CD4-positive, alpha-beta T cell treated with Interleukin-6 at 100 ng/mL for 8 hours (primary cell): Measurements from ENCODE around the gene ATP8B4.

Experiments
- DNase-seq: peaks from one replicate; pipeline ENCODE4 v3.0.0-alpha.2; 2020; ENCODE audit warnings: mixed read lengths, low spot score

Gene ATP8B4

DNA sequence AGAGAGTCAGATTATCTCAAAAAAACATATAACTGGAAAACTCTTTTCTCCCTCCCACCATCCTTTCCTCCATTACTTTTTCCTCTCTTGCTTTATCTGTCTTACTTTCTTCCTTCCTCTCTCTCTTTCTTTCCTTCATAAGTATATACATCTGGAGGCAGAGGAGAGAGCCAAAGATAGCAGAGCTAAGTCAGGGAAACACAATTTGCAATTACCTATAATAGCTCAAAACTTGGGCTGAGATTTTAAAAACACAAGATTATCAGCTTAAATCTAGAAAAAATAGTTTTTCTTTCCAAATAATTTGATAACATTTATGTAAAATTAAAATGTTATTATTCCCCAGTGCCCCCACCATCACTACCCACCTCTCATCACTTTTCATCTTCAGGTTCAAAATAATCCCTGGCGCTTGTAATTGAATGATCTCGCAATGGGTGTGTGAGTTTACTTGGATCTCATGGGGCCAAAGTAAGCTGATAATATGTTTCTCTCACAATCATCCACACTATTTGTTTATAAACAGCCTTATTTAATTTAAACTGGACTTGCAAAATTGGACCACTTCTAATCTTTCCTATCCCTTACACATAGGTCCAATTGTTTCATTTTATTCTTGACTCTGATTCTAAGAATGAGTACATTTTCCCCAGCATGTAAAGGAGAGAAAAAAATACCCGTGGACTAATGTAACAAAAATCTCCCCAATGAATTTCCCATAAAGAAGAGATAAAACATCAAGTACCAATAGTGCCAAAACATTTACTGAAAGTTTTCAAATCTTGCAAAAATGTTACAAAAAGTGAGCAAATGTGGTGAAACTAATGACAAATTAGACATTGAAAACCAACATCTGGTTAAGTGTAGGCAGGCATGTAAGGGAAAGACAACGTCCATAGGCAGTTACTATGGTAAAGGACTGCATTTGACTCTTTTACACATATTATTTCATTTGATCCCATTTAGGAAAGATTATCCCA lies 261.2 kb downstream of the ATP8B4 start:
- no peak for DNase-seq

DNA sequence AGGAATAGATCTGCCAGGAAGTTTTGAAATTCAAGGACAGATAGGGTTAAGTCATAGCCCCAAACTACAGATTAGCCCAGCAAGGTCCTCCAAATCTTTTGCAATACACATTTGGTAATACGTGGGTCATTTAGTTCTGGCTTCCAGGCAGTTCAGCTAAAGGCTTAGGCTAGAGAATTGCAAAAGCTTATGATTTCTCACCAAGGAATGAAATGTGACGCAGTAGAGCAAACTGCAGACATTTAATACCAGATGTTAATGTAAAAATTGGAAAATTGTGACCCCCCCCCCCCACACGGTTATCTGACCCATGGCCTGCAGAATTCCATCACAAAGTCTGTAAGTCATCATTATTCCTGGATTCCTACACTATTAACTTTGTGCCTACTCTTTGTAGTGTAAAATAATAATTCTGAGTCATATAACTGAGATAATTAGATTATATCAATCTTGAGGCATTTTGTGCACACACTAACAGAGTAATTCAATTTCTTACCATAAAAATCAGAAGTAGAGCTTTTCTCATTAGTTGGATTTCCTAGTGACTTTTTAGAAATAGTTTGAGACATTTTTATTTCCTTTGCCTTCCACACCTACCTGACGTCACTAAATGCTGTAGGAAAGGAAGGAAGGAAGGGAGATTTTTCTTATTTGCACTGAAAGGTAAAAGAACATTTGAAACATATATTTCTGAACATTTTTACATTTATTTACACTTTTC lies 263.0 kb downstream of the ATP8B4 start:
- no peak for DNase-seq

DNA sequence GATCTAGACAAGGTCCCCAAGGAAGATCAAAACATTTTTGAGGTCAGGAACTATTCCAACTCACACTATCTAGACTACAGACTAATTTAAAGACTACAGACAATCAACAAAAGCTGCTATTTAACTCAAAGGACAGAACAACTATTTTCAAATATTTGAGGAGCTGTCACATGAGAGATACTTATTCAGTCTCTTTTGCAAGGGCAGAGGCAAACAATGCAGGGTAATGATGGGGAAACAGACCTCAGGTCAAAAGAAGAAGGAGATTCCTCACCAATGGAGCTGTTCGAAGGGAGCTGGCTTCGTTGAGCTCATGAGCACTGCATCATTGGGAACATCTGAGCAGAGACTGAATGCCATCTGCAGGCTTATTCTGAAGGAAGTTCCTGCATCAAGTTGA lies 266.3 kb downstream of the ATP8B4 start:
- DNase-seq = no peak

DNA sequence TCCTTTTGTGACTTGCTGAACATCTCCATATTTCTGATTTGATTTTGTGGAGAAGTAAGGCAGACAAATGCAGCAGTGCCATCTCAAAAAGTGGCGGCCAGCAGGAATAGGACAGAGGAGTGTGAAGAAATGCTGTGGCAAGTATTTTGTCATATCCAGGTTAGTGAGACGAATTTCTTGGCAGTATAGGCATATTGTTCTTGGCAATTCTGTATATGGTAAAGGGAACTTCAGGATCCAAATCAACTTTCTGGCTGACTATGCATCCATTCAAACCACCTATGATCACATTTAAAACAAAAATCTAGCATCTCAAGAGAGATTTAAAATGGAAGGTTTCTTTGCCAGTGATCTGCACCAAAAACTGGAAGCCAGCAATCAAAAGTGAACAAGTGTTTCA lies 270.2 kb downstream of the ATP8B4 start:
- no peak for DNase-seq

DNA sequence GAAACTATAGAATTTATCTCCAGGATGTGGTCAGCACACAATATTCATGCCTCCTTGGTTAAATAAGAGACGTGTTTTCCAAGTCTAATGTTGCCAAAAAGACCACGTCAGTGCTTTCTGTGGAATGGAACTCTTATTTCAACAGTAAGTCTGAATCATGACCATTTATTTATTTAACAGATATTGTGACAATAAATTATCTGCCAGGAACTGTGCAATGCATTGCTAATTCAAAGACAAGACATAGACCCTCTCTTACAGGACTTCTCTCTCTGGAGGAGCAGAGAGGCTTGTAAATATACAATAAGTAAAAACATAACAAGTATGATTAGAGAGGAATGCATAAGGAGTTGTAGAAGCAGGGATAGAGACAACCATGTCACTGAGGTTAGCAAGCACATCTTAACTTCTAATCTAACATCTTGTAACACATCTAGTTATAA lies 270.7 kb downstream of the ATP8B4 start:
- no peak for DNase-seq

DNA sequence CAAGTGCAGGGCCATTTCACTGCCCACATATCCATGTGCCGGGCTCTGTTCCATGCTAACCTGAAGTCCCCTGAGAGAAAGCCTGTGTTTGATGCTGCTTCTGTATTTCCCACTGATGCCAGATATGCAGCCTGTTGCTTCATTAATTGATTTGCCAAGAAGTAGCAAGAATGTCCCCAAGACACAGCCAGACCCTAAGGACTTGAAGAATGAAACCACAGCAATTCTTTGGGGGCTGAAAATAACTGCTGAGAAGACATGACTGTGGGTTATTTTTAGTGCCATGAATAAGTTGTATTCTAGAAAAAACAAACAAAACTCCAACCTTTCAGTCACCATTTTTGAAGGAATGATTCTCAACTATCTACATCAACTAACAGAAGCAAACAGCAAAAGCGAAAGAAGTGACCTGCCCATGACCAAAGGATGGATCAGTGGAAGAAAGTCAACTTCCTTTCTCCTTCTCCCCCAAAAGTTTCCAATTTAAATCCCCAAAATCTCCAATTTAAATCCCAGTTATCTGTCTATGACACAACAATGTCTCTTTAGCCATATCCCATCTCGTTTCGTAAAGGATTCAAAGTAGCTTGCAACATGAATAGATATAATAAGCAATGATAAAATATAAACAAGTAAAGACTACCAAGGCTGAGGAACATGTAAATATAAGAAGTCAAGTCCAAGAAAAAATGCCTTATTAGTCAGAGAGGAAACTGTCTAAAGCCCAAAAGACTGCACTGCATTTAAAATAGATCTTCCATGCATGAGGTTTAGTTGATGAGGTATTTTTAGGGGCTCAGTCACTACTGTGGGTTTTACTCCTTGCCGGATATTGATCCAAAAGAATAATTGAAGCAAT lies 271.4 kb downstream of the ATP8B4 start:
- DNase-seq = no peak

DNA sequence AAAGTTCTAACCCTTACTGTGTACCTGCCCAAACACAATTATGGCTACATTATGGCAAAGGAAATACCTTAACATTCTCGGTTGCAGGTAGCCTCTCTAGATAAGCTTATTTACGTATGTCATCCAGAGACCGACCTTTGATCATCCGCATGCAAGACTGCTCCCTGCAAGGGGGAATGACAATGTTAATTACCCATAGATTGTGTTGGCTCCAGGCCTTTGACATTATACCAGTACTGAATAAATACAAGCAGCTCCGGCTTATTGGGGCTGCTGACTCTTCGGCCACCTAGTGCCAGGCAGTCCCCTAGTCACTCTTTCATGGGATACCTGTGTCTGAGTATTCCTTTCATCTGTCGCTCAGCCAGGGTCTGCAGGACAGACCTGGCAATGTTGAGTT lies 274.6 kb downstream of the ATP8B4 start:
- no peak for DNase-seq

DNA sequence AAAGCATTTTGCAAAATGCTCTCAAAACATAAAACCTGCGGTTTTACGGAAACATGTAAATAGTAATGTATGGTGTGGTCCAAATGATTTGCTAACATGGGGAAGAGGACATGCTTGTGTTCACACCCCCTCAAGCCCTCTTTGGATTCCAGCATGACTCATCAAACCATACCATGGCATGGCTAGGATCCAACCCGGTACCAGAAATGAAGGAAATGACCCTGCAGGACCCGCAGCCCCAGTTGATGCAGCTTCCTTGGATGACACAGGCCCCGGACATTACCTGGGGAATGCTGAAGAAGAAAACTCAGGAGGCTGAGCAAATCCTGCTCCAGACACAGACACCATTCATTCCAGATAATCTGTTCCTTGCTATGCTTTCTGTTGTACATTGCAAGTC lies 275.3 kb downstream of the ATP8B4 start:
- no peak for DNase-seq

DNA sequence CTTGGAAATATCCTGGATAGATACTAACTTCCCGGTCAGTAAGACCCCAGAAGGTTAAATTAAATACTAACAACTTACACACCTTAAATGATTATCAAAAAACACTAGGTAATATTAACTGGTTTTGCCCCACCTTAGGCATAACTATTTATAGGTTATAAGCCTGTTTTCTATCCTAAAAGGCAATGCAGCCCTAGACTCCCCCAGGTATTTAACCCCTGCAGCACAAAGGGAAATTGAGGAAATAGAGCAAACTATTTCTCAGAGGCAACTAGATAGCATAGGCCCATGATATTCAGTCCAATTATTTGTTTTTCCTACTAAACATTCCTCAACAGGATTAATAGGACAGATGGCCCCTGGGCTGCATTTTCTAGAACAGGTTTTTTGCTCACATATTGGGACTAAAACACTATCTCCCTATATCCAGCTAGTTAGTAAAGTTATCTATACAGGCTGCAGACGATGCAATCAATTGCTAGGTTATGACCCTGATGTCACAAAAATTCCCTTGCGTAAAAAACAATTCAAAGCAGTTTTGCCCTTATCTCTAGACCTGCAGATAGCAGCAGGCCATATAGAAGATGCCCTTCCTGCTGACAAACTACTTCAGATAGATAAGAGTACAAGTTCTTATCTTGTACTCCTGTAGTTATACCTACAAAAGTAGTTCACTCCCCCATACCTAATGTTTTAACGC lies 276.9 kb downstream of the ATP8B4 start:
- DNase-seq = no peak

DNA sequence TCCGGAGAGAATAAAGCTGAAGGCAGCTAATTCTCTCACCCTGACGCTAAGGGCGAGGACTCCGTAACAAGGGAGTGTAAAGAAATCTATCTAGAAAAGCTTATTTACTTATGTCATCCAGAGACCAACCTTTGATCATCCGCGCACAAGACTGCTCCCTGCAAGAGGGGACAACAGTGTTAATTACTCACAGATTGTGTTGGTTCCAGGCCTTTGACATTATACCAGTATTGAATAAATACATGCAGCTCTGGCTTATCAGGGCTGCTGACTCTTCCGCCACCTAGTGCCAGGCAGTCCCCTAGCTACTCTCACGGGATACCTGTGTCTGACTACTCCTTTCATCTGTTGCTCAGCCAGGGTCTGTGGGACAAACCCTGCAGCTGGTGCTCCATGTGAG lies 286.5 kb downstream of the ATP8B4 start:
- no peak for DNase-seq

DNA sequence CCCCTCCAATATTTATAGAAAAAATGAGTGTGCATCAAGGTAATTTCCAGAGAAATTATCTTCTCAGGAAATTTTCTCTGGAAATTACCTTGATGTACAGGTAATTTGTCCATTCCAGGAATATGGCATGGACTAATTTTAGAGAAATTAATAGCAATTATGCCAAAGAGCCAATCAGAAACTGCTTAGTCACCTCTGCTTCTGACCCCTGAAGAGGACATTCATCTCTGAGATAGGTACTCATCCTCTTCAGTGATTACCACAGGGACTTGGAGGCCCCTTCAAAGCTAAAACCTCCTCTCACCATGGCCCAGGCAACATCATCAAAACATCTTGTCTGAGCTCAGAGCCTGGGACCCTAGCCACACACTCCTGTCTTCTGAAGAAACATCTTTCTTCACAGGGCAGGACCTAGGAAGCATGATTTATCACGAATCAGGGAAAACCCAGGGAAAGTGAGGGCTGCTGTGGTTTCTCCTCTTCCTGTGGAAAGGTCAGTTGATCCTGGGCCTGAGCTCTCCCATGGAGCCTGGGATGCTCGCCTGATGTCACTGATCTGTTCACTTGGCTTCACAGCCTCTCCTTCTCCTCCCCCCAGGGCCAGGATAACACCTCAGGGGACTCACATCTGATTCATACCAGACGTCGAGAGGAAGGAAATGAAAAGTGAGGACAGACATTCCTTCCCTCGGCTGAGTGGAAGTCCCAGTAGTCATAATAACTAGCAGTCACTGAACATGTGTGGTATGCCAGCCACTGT lies 287.6 kb downstream of the ATP8B4 start:
- no peak for DNase-seq

DNA sequence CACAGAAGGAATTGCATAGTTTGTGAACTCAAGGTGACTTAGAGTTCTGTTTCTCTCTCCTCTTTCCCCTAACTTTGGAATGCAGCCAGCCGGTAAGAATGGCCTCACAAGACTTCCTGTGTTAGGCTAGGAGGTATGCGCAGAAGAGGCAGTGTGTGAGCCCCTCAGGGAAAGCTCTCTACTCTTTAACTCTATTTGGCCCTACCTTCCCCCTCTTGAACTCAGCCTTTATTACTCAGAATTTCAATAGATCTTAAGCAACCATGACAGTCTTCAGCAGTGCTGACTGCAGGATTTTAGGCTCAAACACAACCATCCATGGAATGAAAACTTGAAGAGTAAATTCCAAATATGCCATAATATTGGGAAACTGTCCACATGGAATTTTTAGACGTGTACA lies 288.6 kb downstream of the ATP8B4 start:
- DNase-seq = no peak

DNA sequence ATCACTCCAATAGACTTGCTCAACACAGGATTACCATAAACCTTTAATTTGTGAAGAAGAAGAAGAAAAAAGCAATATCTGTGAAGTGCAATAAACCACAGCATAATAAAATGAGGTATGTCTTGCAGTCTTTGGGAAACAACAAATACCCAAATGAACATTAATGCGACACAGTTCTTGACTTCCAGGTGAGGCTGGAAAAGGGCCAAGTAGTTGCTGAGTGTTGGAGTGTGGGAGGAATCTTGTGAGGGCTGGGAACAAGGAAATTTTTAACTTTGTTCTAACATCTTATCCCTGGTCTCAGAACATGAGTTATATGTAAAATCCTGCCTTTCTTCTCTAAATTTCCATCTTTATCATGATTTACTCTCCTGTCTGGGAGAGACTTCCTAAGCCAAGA lies 291.7 kb downstream of the ATP8B4 start:
- no peak for DNase-seq

DNA sequence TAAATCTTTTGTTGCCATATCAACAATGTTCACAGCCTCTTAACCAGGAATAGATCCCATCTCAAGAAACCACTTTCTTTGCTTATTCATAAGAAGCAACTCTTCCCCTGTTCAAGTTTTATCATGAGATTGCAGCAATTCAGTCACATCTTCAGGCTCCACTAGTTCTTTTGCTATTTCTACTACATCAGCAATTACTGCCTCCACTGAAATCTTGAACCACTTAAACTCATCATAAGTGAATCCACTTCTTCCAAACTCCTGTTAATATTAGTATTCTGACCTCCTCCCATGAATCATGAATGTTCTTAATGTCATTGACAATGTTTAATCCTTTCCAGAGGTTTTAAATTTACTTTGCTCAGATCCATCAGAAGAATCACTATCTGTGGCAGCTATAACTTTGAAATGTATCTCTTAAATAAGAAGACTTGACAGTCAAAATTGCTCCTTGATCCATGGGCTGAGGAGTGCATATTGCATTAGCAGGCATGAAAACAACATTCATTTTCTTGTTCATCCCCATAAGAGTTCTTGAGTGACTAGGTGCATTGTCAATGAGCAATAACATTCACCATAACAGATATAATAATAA lies 292.3 kb downstream of the ATP8B4 start:
- DNase-seq = no peak

DNA sequence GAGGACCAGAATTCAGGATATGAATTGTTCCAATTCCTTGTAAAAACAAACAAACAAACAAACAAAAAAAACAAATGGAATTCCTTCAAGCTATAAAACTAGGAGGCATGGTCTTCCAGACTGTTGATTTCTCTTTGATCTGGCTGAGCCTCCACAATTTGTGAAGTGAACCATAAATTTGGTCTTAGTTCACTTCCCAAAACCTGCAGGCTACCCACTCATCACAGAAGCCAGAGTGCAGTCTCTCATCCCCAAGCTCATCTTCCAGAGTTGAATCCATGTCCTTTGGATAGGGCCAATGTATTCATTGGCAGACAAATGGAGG lies 294.3 kb downstream of the ATP8B4 start:
- DNase-seq = no peak

DNA sequence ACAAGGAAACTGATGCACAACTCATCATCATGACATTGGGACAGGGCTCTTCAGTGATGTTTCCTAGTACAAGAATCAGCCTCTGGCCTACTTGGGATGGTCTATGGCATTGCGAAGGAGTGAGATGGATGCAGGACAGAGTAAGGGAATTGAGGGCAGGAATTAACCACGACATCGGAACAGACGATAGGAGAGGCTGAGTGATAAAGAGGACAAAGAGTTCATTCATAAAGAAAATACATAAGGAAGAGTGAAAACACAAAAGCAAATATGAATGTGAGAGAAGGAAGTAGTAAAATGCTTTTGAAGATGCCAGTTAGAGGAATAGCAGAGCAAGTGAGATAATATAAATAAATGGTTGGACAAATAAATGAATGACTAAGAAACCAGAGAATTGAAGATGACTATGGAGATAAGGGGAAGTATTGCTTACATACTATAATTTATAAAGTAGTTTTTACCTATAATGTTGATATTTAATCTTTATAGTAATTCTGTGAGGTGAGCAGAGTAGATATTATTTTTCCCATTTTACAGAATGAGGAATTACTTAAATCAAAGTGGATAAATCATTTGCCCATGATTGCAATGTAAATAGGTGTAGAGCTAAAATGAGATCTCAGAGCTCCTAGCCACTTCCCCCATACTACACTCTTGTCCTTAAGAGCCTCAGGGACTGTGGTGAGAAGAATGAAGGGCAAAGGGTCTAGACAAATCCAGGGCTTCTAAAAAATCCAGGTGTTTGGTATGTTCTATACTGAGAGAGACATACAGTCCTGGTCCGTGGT lies 294.9 kb downstream of the ATP8B4 start:
- no peak for DNase-seq

DNA sequence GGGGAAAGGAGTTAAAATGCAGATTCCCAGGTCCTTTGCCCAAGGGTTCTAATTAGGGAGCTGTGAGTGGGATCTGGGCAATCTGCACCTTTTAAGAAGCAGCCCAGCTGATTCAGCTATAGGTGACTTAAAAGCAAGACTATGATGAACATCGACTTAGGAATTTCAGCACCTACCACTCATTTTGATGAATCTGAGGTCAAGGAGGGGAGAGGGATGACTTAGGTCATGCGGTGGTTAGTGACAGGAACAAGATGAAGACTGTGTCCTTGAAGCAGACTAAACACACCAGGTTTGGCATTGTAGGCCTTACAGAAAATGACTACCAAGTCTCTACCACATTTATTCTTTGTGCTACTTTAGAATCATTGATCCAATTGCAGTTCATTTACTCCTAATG lies 301.9 kb downstream of the ATP8B4 start:
- no peak for DNase-seq

DNA sequence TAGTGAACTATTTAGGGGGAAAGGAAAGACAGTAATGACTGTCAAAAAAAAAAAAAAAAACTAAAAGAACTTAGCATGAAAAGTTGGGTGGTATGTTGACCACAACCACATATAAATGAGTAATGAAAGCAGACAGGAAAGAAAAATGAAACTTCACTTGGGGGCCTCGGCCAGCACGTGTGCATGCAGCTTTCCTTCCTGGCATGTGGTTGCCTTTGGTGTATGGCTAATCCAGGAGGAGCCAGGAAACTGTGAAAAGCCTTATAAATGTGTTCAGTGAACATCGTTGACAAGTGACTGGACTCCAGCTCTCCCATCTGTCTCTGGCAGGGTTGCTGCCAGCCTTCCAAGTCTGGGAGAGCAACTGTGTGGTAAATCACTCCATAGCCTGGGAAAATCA lies 303.1 kb downstream of the ATP8B4 start:
- DNase-seq = no peak

DNA sequence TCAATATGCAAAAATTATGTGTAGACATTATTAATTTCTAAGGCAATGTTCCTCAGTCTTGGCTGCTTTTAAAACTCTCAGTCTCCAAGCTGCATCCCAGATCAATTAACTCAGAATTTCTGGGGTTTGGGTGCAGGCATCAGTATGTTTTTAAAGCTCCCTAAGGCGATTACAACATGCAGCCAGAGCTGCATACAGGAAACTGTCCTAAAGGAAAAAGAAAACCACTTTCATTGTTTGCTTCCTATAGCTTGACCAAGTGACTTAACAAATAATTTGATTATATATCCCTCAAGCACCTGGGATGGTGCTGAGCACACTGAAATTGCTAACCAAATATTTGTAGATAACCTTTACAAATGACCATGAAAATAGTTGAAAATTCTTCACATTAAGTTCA lies 303.5 kb downstream of the ATP8B4 start:
- no peak for DNase-seq

DNA sequence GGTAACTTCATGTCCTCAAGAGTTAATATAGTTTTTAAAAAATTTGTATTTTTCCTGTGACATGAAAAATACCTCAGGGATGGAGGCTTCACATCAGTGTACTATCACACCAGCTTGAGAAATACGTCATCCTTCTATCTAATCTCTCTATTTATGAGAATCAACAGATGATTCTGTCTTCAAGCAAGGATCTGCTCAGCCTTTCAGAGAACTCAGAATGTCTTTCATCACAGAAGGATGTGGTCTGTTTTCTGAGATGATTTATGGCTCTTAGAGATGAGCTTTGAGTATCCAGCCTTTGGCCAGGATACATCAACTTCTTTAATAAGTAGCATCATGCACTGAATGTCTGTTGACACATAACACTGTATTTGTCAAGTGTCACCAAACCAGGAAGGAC lies 304.3 kb downstream of the ATP8B4 start:
- DNase-seq = no peak
